GM12873 (cell line): ENCODE measurements around the gene CDHR4.

Source experiments
- TF ChIP-seq, protein P1 (sequence below): IDR thresholded peaks from 2 replicates; pipeline ENCODE4 v1.5.1; 2012; ENCODE audit warnings: low read depth, mild to moderate bottlenecking, moderate library complexity, low read length, control low read depth; ENCODE audit not compliant: insufficient read depth; ENCODE audit errors: missing control alignments

Gene CDHR4

DNA sequence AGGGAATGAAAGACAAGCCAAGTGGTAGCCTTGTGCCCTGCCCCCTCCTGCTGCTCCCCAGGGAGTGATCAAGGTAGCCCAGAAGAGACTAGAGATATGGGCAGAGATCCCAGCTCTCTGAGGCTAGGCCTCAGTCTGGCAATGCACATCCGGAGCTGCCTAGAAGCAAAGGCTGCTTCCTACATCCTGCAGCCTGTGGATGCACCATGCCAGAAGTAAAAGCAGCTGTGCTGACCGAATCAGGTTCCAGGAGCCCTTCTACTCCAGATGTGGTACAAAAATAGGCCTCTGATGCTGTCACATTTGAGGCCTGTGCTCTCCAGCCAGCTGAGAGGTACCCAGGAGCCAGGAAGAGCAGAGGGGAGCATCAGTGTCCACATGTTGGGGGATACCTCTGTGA lies 40.7 kb upstream of the CDHR4 start:
- TF ChIP-seq, protein P1, sequence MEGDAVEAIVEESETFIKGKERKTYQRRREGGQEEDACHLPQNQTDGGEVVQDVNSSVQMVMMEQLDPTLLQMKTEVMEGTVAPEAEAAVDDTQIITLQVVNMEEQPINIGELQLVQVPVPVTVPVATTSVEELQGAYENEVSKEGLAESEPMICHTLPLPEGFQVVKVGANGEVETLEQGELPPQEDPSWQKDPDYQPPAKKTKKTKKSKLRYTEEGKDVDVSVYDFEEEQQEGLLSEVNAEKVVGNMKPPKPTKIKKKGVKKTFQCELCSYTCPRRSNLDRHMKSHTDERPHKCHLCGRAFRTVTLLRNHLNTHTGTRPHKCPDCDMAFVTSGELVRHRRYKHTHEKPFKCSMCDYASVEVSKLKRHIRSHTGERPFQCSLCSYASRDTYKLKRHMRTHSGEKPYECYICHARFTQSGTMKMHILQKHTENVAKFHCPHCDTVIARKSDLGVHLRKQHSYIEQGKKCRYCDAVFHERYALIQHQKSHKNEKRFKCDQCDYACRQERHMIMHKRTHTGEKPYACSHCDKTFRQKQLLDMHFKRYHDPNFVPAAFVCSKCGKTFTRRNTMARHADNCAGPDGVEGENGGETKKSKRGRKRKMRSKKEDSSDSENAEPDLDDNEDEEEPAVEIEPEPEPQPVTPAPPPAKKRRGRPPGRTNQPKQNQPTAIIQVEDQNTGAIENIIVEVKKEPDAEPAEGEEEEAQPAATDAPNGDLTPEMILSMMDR: no peak

DNA sequence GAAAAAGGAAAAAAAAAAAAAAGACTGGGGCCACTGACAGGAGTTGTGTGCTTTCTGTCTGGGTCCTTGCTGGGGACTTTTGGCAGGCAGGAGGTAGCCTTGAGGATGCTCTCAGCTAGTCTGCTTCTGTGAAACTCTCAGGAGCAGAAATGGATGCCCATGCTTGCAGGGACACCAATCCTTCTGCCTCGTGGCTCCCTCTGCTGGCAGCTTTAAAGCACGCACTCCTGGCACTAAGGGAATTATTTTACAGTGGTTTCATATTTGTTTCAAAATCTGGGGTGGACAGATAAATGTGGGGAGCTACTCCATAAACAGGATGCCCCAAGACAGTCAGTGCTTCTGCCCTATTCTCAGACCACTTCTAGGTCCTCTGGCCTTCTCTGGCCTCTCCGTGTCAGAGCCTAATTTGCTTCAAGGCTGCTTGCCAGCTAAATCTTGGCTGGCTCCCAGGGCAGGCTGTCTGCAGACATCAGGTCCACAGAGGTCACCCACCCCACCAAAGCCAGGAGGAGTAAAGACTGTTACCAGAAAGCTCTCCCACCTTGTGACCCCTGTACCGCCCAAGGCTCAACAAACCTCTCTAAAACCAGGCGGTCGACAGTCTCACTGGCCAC lies 39.6 kb upstream of the CDHR4 start:
- TF ChIP-seq, protein P1: peak; percentile 87

DNA sequence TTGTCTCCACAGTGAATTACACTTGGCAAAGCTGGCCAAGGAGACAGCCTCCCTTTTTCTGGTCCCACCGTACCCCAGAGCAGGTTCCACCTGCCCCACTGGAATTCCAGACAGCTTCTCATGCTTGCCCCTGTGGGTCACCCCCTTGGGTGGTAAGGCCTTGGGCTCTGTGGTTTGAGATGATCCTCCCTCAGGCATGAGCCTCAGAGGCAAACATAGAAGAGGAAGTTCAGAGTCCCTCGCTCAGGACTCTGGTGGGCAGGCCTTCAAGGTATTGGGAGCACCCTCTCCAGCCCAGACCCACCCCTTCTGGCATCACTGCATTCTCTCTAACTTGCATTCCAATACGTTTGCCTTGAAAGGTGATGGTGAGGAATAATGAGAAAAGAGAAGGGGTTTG lies 31.7 kb upstream of the CDHR4 start:
- TF ChIP-seq, protein P1: no peak

DNA sequence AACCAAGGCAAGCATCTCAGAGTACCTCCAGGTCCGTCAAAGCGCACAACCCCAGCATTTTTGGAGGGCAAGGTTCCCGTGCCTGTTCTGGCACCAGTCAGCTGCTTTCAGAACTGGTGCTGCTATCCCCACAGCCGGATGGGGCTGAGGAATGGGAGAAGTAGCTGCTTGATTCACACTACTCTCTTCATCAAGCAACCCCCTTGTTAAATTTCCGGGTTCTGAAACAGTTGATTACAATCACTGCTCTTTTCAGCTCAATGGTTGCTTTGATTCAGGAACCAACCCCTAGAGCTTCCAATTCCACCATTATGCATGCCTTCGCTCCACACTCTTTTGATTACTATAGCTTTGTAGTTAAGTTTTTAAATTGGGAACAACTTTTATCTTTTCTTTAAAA lies 26.3 kb upstream of the CDHR4 start:
- TF ChIP-seq, protein P1: no peak

DNA sequence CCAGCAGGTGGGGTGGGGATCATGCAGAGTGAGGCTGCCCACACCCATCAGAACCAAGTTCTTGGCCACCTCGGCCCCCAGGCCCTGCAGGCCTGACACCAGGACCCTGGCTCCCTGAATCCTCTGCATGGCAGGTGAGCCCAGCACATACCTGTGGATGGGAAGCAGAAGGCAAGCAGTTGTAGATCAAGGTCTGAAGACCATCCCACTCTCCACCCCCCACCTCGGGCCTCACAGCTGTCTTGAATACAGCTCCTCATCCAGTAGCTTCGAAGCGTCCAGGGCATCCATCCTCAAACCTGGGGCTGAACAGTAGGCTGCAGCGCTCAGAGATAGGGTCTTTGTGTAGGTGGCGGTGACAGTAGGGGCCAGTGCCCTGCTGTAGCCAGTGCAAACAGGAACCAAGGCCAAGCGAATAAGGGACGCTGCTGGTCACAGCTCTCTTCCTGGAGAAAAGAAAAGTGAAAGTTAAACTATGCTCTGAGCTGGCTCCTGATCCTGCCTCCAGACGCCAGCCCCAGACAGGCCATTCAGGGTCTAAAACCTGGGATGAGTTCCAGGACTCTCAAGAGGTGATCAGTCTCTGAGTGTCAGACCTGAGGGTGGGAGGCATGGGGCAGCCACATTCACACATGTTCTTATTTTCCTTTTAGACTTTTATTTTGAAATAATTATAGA lies 14.0 kb upstream of the CDHR4 start, which contains the start of gene UBA7:
UBA7 (minus strand) TSS at position 457 of the 678 bp plus-strand sequence; CDS start at position 291, 166 bp downstream.
- TF ChIP-seq, protein P1: no peak

DNA sequence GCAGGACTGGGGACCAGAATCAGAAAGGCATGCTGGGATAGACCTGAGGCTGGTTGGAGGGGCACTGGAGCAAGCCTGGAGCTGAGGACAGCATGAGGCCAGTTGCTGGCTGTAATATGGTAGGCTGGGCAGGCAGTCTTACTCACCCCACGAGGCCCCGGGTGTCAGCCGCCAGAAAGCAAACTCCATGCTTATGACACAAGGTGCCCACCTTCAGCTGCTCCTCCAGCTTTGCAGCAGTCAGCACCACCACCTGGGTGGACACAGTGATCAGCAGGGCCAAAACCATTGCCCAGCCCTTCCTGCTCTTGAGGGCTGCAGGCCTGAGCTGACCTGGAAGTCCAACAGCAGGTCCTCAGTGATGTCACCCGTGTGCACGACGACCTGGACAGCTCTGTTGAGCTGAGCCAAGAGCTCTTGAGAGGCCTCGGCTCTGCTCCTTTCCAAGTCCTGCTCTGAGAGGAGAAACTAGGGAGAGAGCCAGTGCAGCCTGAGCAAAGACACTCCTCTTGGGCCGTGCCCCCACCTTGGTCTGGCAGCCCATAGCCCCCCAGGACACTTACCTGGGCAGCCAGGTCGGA lies 13.3 kb upstream of the CDHR4 start:
- TF ChIP-seq, protein P1: no peak

DNA sequence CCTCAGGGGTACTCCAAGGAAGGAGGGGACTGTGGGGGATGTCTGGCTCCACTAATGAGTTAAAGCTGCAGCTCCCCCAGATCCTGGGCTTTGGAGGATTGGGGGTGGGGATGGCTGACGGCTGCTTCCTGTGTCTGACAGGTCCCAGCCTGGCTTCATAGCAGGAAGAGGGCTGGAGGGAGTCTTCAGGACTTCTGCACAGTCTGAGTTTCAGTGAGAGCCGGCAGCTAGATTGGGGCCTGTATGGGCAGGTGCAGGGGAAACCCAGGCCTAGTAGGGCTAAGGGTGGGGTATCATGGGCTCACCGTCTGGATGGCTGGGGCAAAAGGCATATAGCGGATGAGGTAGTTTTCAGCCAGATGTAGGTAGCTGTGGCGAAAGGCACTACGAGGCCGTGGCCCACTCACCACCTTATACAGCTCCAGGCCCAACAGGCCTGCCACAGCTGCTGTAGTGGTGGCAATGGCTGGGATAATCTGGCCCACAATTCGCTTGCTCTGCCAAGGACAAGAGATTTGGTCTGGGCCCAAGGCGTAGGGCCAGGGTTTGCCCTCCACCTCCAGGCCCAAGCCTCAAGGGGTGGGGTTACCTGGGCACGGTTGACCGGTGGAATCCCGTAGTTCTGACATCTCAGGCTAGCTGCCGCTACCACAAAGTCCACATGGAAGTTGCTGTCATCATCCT lies 7.9 kb upstream of the CDHR4 start:
- TF ChIP-seq, protein P1: no peak
